Measurements from ENCODE around the gene PGM2L1.

GRCh38 chr11:74297484-74297883 is 100.7 kb downstream of the PGM2L1 start:
- TF ChIP-seq CTCF (IDR thresholded peaks at IDR 0.05; ENCODE audit: low read depth, low read length) (no peak), EZH2phosphoT487 (IDR thresholded peaks at IDR 0.05; ENCODE audit: low read depth) (no peak)
